Tibial nerve (tissue), 4 donors: Measurements from ENCODE around the gene FOXK2. TPM values are rescaled to one million over a fixed set of nuclear protein-coding genes. Genes with fewer than 3 reads are reported as not detected.

ENCODE experiments used
- DNase-seq, 2 donors: peaks; one replicate each; pipeline ENCODE4 v3.0.0-alpha.2; 2019; ENCODE audit warnings: low spot score in 2 of 2
- H3K27ac ChIP-seq, 4 donors: fragments of 200-600 bp; sonication (generic) in 3 of 4; one replicate each; pipeline ENCODE4 v1.5.1; 2017 to 2019; ENCODE audit warnings: mild to moderate bottlenecking in 1 of 4
- H3K27me3 ChIP-seq, 2 donors: fragments of 200-600 bp; sonication (generic) in 1 of 2; one replicate each; pipeline versions ENCODE4 v1.5.1 to v1.6.0; 2017 to 2019
- H3K36me3 ChIP-seq, 3 donors: fragments of 200-600 bp; sonication (generic); one replicate each; pipeline ENCODE4 v1.5.1; 2018 to 2019
- H3K4me1 ChIP-seq, 4 donors: fragments of 200-600 bp; sonication (generic) in 3 of 4; one replicate each; pipeline ENCODE4 v1.5.1; 2017 to 2019
- H3K4me3 ChIP-seq, 4 donors: fragments of 200-600 bp; sonication (generic) in 3 of 4; one replicate each; pipeline ENCODE4 v1.5.1; 2017 to 2019; ENCODE audit warnings: mild to moderate bottlenecking in 1 of 4, moderate library complexity in 1 of 4
- H3K9me3 ChIP-seq, 4 donors: fragments of 200-600 bp; sonication (generic) in 3 of 4; one replicate each; pipeline ENCODE4 v1.5.1; 2017 to 2019
- EP300 ChIP-seq, 2 donors: sonication (generic); formaldehyde crosslinking; IDR thresholded peaks; one replicate each; pipeline ENCODE4 v1.6.1; 2017; ENCODE audit warnings: antibody characterized with exemption in 2 of 2, mild to moderate bottlenecking in 1 of 2
- POLR2A ChIP-seq, 2 donors: fragments of 450-650 bp; IDR thresholded peaks; one replicate each; pipeline ENCODE4 v1.6.1; 2017; ENCODE audit warnings: antibody characterized with exemption in 2 of 2, mild to moderate bottlenecking in 2 of 2, moderate library complexity in 2 of 2
- WGBS, 2 donors: methylation state at CpG; one replicate each; pipeline ENCODE4 v1.1.5; 2018; 5-methylcytosine and 5-hydroxymethylcytosine counted together
- total RNA-seq, 4 donors: library from RNA; depleted of rRNA; stranded (reverse); fragments of >200 nt; gene quantifications; one replicate each; pipeline ENCODE4 v1.1.0, GENCODE V29; 2016
- TF ChIP-seq, protein P1 (sequence below), 5 experiments: fragments of 200-600 bp in 3 of 5; fragments of 450-650 bp in 2 of 5; sonication (generic) in 3 of 5; IDR thresholded peaks; one replicate each; pipeline ENCODE4 v1.5.1; 2016 to 2019; ENCODE audit warnings: antibody characterized with exemption in 5 of 5, mild to moderate bottlenecking in 3 of 5, moderate library complexity in 2 of 5

Gene FOXK2
- total RNA-seq, 4 donors from 2014 or later, result 29.6 to 65.4 (median 33.3) TPM

DNA sequence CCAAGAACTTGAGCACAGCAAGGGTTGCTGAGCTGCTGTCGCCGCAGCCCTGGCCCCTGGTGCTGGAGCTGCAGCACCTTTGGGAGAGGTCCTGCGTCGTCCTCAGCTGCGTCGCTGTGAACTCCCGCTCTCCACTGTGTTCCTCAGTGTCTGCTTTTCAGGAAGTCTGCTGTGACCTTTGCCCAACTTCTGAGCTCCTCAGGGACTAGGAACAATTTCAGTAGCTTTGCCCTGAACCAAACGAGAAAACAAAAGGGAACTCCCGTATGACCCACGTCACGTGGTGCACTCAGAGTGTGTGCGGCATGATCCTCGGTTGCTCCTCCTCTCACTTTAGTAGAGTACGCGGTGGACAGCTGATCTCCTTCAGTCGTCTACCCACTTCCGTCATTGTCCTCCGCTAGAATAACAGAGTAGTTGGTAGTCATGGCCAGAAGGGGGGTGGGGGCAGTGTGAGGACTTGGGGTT, 84.5 kb downstream of the FOXK2 start:
- TF ChIP-seq, protein P1, sequence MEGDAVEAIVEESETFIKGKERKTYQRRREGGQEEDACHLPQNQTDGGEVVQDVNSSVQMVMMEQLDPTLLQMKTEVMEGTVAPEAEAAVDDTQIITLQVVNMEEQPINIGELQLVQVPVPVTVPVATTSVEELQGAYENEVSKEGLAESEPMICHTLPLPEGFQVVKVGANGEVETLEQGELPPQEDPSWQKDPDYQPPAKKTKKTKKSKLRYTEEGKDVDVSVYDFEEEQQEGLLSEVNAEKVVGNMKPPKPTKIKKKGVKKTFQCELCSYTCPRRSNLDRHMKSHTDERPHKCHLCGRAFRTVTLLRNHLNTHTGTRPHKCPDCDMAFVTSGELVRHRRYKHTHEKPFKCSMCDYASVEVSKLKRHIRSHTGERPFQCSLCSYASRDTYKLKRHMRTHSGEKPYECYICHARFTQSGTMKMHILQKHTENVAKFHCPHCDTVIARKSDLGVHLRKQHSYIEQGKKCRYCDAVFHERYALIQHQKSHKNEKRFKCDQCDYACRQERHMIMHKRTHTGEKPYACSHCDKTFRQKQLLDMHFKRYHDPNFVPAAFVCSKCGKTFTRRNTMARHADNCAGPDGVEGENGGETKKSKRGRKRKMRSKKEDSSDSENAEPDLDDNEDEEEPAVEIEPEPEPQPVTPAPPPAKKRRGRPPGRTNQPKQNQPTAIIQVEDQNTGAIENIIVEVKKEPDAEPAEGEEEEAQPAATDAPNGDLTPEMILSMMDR (IDR thresholded peaks at IDR 0.05), result no peak
- peak; percentile 51 to 71 for TF ChIP-seq EP300 (IDR thresholded peaks at IDR 0.05)
- 51 to 65% methylated on average over 18 of the region's 18 CpGs for WGBS, 2 donors
- no peak overlapping the region for H3K4me3 ChIP-seq
- peaks cover 4 to 87% (median 19%) of the 10 kb centered on the region in 3 donors for H3K36me3 ChIP-seq
- H3K27me3 ChIP-seq, result no peaks in the 10 kb centered on the region
- H3K9me3 ChIP-seq, result no peaks in the 10 kb centered on the region
- H3K27ac ChIP-seq, result peak overlapping the region in 2 of 4 donors; percentile 7 to 67
- peak; percentile 56 to 70 for DNase-seq
- H3K4me1 ChIP-seq, result peaks cover 0 to 20% (median 0%) of the 10 kb centered on the region in 4 donors

DNA sequence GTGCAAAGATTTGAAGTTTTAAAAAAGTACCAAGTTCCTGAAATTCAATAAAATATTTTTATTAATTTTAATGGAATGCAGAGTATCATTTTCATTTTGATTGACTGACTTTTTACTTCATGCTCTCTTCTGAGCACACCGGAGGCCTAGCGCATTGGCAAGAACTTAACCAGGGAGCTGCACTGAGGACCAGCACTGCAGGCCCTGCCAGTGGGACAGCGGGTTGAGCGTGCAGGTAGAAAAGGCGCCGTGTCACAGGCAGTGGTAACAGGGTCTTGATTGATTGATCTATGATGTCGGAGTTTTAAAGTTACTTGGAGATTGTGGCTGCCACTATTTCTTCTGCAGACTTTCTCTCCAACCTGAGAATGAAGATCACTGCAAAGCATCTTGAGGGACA, 85.0 kb downstream of the FOXK2 start:
- H3K36me3 ChIP-seq, result peaks cover 4 to 87% (median 19%) of the 10 kb centered on the region in 3 donors
- WGBS, 2 donors, result 92 to 98% methylated on average over 7 of the region's 7 CpGs
- peak overlapping the region in 2 of 4 donors; percentile 7 to 67 for H3K27ac ChIP-seq

DNA sequence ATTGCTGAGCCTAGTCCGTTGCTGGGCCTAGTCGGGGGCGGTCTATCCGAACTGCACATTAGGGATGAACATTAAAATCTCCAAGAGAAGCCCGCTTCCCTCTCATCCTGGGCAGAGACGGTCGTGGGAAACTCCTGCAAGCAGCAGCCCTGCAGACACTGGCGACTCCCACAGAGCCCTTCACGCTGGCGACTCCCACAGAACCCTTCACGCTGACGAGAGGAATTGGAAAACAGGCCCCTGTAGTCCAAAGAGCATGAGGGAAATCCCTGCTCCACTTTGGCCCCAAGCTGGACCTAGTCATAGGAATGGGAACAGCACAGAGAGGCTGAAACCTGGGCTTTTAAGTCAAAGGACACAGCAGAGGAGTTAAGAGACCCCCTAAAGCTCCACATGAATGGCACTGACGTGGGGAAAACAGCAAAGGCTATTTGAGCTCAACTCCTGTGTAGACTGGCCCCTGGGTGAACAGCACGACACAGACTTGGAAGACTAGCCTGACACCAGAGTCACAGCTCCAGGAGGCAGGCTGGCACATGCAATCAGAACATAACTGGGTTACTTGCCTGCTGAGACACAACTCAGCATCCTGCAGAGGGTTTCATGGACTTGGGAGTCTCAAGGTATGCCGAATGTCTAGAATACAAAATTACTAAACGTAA, 86.5 kb downstream of the FOXK2 start:
- WGBS, 2 donors, result 80 to 87% methylated on average over 16 of the region's 16 CpGs
- DNase-seq, result no peak
- Histone ChIP-seq H3K27me3 (no peaks in the 10 kb centered on the region), H3K4me1 (peaks cover 0 to 20% (median 0%) of the 10 kb centered on the region in 4 donors), H3K27ac (peak overlapping the region in 1 of 4 donors; percentile 11), H3K9me3 (no peaks in the 10 kb centered on the region), H3K4me3 (no peak overlapping the region), H3K36me3 (peaks cover 4 to 90% (median 14%) of the 10 kb centered on the region in 3 donors)
- TF ChIP-seq, protein P1 (IDR thresholded peaks at IDR 0.05), result no peak
- no peak for TF ChIP-seq POLR2A (IDR thresholded peaks at IDR 0.05)
- TF ChIP-seq EP300 (IDR thresholded peaks at IDR 0.05), result no peak

More for the DNA sequence above, 85.0 kb downstream of the FOXK2 start:
- peaks cover 0 to 20% (median 0%) of the 10 kb centered on the region in 4 donors for H3K4me1 ChIP-seq
- no peak for DNase-seq
- no peaks in the 10 kb centered on the region for H3K9me3 ChIP-seq
- no peak overlapping the region for H3K4me3 ChIP-seq
- TF ChIP-seq EP300 (IDR thresholded peaks at IDR 0.05) (no peak), POLR2A (IDR thresholded peaks at IDR 0.05) (no peak)
- TF ChIP-seq, protein P1 (IDR thresholded peaks at IDR 0.05), result no peak
- H3K27me3 ChIP-seq, result no peaks in the 10 kb centered on the region

DNA sequence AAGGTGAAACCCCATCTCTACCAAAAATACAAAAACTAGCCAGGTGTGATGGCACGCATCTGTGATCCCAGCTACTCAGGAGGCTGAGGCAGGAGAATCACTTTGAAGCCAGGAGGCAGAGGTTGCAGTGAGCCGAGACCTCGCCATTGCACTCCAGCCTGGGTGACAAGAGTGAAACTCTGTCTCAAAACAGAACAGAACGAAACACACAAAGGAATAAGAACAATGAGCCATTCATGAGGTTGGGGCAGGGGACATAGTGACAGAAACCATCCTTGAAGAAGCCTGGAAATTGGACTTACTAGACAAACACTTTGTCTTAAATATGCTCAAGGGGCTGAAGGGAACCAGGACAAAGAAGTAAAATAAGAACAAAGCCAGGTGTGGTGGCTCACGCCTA, 89.3 kb downstream of the FOXK2 start:
- TF ChIP-seq, protein P1 (IDR thresholded peaks at IDR 0.05), result no peak
- TF ChIP-seq POLR2A (IDR thresholded peaks at IDR 0.05), result no peak
- TF ChIP-seq EP300 (IDR thresholded peaks at IDR 0.05), result no peak
- H3K4me3 ChIP-seq, result no peak overlapping the region
- H3K27me3 ChIP-seq, result no peaks in the 10 kb centered on the region
- no peak overlapping the region for H3K27ac ChIP-seq
- peaks cover 0 to 87% (median 0%) of the 10 kb centered on the region in 3 donors for H3K36me3 ChIP-seq
- 41 to 56% methylated on average over 5 of the region's 5 CpGs for WGBS, 2 donors
- DNase-seq, result no peak
- H3K4me1 ChIP-seq, result peaks cover 0 to 8% (median 0%) of the 10 kb centered on the region in 4 donors
- H3K9me3 ChIP-seq, result no peaks in the 10 kb centered on the region

DNA sequence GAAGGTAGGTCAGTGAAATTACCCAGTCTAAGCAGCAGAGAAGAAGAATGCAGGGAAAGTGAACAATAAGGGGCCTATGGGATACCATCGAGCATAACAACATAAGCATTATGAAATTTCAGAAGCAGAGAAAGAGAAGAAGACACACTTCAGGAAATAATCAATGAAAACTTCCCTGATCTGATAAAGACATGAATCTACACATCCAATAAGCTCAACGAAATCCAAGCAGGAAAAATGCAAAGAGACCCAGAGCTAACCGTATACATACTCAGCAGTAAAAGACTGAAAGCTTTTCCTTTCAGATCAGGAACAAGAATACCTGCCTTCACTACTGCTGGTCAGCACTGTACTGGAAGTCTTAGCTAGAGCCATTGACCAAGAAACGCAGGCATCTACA, 90.1 kb downstream of the FOXK2 start:
- peaks cover 0 to 87% (median 0%) of the 10 kb centered on the region in 3 donors for H3K36me3 ChIP-seq
- DNase-seq, result no peak
- H3K9me3 ChIP-seq, result no peaks in the 10 kb centered on the region
- TF ChIP-seq EP300 (IDR thresholded peaks at IDR 0.05) (no peak), POLR2A (IDR thresholded peaks at IDR 0.05) (no peak)
- TF ChIP-seq, protein P1 (IDR thresholded peaks at IDR 0.05), result no peak
- WGBS, 2 donors, result 83% methylated on average over 4 of the region's 4 CpGs
- peaks cover 0 to under 1% (median 0%) of the 10 kb centered on the region in 4 donors for H3K4me1 ChIP-seq
- H3K4me3 ChIP-seq, result no peak overlapping the region
- no peak overlapping the region for H3K27ac ChIP-seq
- no peaks in the 10 kb centered on the region for H3K27me3 ChIP-seq
